Loucy (cell line): ENCODE measurements around the gene TUBG1.

Experiments
- H2AFZ ChIP-seq: fragments of 200-600 bp; sonication (generic); 2 replicates; pipeline ENCODE4 v1.6.0; 2016; ENCODE audit warnings: antibody characterized with exemption, mild to moderate bottlenecking, low read length, moderate library complexity
- H3F3A ChIP-seq: fragments of 200-600 bp; 2 replicates; pipeline ENCODE4 v1.6.0; 2016; ENCODE audit warnings: antibody characterized with exemption, low read depth, mild to moderate bottlenecking
- H3K27me3 ChIP-seq: fragments of 200-600 bp; sonication (generic); 2 replicates; pipeline ENCODE4 v1.6.1; 2014; ENCODE audit warnings: low read length, mild to moderate bottlenecking; ENCODE audit not compliant: insufficient read depth, poor library complexity, severe bottlenecking
- H3K36me3 ChIP-seq: fragments of 200-600 bp; sonication (generic); 2 replicates; pipeline ENCODE4 v1.6.1; 2016; ENCODE audit warnings: low read length; ENCODE audit not compliant: insufficient read depth
- H3K4me1 ChIP-seq: fragments of 200-600 bp; sonication (generic); 2 replicates; pipeline ENCODE4 v1.5.1; 2014; ENCODE audit warnings: low read length, mild to moderate bottlenecking; ENCODE audit not compliant: insufficient read depth, poor library complexity, severe bottlenecking
- H3K4me2 ChIP-seq: fragments of 200-600 bp; sonication (generic); 2 replicates; pipeline ENCODE4 v1.6.0; 2014; ENCODE audit warnings: antibody characterized with exemption, low read length, low read depth, mild to moderate bottlenecking; ENCODE audit not compliant: poor library complexity, severe bottlenecking
- H3K4me3 ChIP-seq: fragments of 200-600 bp; sonication (generic); 2 replicates; pipeline ENCODE4 v1.5.1; 2014; ENCODE audit warnings: low read length, mild to moderate bottlenecking, mixed read lengths; ENCODE audit not compliant: poor library complexity, severe bottlenecking
- H3K79me2 ChIP-seq: fragments of 200-600 bp; sonication (generic); 2 replicates; pipeline ENCODE4 v1.6.1; 2014; ENCODE audit warnings: low read length; ENCODE audit not compliant: insufficient read depth
- H3K9ac ChIP-seq: fragments of 200-600 bp; sonication (generic); 2 replicates; pipeline ENCODE4 v1.6.0; 2014; ENCODE audit warnings: mild to moderate bottlenecking, low read depth, low read length, moderate library complexity; ENCODE audit not compliant: poor library complexity, severe bottlenecking
- H3K9me2 ChIP-seq: fragments of 200-600 bp; sonication (generic); replicated peaks from 2 replicates; pipeline ENCODE4 v1.6.1; 2016; ENCODE audit warnings: low read depth, low read length, mixed read lengths
- H3K9me3 ChIP-seq: fragments of 200-600 bp; sonication (generic); 2 replicates; pipeline ENCODE4 v1.6.1; 2014; ENCODE audit warnings: mild to moderate bottlenecking, antibody characterized with exemption, low read length, low read depth; ENCODE audit not compliant: insufficient read depth
- H4K20me1 ChIP-seq: fragments of 200-600 bp; sonication (generic); 2 replicates; pipeline ENCODE4 v1.6.0; 2014; ENCODE audit warnings: antibody characterized with exemption, low read length, mild to moderate bottlenecking; ENCODE audit not compliant: insufficient read depth, poor library complexity, severe bottlenecking
- EZH2phosphoT487 ChIP-seq: fragments of 200-600 bp; IDR thresholded peaks from 2 replicates; pipeline ENCODE4 v1.6.1; 2018; ENCODE audit warnings: antibody characterized with exemption, mild to moderate bottlenecking, moderate library complexity, borderline replicate concordance
- TF ChIP-seq, protein P1 (sequence below): fragments of 200-600 bp; sonication (generic); conservative IDR thresholded peaks from 2 replicates; pipeline ENCODE4 v1.5.1; 2014; ENCODE audit warnings: mild to moderate bottlenecking, antibody characterized with exemption, low read length

The TUBG1 gene

GRCh38 chr17:42571435-42572225 lies 37.9 kb upstream of the TUBG1 start:
- Histone ChIP-seq H4K20me1 (peaks cover 18% of the 10 kb centered on the region), H3K4me1 (peaks cover 25% of the 10 kb centered on the region), H3K9me2 (no peaks in the 10 kb centered on the region), H3K9me3 (no peaks in the 10 kb centered on the region), H3K4me2 (no peak overlapping the region), H3F3A (no peaks in the 10 kb centered on the region), H2AFZ (no peak overlapping the region), H3K4me3 (no peak overlapping the region), H3K79me2 (peaks cover 58% of the 10 kb centered on the region), H3K36me3 (peaks cover 46% of the 10 kb centered on the region; the same call in 1 of the 2 replicates), H3K27me3 (no peaks in the 10 kb centered on the region), H3K9ac (no peak overlapping the region)
- TF ChIP-seq EZH2phosphoT487 = no peak
- TF ChIP-seq, protein P1, sequence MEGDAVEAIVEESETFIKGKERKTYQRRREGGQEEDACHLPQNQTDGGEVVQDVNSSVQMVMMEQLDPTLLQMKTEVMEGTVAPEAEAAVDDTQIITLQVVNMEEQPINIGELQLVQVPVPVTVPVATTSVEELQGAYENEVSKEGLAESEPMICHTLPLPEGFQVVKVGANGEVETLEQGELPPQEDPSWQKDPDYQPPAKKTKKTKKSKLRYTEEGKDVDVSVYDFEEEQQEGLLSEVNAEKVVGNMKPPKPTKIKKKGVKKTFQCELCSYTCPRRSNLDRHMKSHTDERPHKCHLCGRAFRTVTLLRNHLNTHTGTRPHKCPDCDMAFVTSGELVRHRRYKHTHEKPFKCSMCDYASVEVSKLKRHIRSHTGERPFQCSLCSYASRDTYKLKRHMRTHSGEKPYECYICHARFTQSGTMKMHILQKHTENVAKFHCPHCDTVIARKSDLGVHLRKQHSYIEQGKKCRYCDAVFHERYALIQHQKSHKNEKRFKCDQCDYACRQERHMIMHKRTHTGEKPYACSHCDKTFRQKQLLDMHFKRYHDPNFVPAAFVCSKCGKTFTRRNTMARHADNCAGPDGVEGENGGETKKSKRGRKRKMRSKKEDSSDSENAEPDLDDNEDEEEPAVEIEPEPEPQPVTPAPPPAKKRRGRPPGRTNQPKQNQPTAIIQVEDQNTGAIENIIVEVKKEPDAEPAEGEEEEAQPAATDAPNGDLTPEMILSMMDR = no peak

GRCh38 chr17:42573095-42573494 lies 36.4 kb upstream of the TUBG1 start:
- TF ChIP-seq, protein P1 = no peak
- TF ChIP-seq EZH2phosphoT487 = no peak
- Histone ChIP-seq H3K4me1 (peaks cover 24% of the 10 kb centered on the region), H3K9ac (no peak overlapping the region), H3K4me2 (no peak overlapping the region), H2AFZ (no peak overlapping the region), H3K9me2 (no peaks in the 10 kb centered on the region), H3K36me3 (peaks cover 46% of the 10 kb centered on the region; the same call in 1 of the 2 replicates), H3K27me3 (no peaks in the 10 kb centered on the region), H3K9me3 (no peaks in the 10 kb centered on the region), H3K4me3 (no peak overlapping the region), H3K79me2 (peaks cover 56% of the 10 kb centered on the region), H4K20me1 (peaks cover 15% of the 10 kb centered on the region), H3F3A (no peaks in the 10 kb centered on the region; the same call in 1 of the 2 replicates)

GRCh38 chr17:42574463-42574862 lies 35.0 kb upstream of the TUBG1 start:
- Histone ChIP-seq H3K9ac (no peak overlapping the region), H3K9me2 (no peaks in the 10 kb centered on the region), H3K4me3 (no peak overlapping the region), H3K9me3 (no peaks in the 10 kb centered on the region), H3K4me2 (no peak overlapping the region), H2AFZ (no peak overlapping the region), H3K4me1 (peaks cover 14% of the 10 kb centered on the region), H3K27me3 (no peaks in the 10 kb centered on the region), H4K20me1 (peaks cover 2% of the 10 kb centered on the region), H3K36me3 (peaks cover 41% of the 10 kb centered on the region; the same call in 1 of the 2 replicates), H3F3A (no peaks in the 10 kb centered on the region; the same call in 1 of the 2 replicates), H3K79me2 (peaks cover 42% of the 10 kb centered on the region)
- TF ChIP-seq EZH2phosphoT487 = no peak
- TF ChIP-seq, protein P1 = no peak
